ENCODE measurements around the gene TRAF4.
A peak's percentile ranks its signal among the peaks of the same experiment; 100 is the strongest.
"Not testable (repeated sequence)": the region's sequence is repeated elsewhere in the genome, so short reads cannot be mapped to it uniquely, and the experiment has no call there.

Gene TRAF4

DNA sequence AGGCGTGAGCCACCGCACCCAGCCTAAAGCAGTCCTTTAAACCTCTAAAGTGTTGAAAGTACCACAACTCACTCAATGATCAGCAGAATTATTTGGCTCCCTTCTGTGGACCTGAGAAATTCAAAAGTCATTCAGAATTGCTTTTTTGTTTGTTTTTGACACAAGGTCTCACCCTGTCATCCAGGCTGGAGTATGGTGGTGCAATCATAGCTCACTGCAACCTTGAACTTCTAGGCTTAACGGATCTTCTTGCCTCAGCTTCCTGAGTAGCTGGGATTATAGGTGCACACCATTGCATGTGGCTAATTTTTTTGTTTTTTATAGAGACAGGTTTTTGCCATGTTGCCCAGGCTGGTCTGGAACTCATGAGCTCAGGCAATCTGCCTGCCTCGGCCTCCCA, 44.3 kb downstream of the TRAF4 start:
- ChIA-PET CTCF (interaction anchor here (1.3 kb wide), 1 partner anchor 20 kb away, joined by 3 read pairs; no protein-coding TSS in a partner anchor), POLR2A (interaction anchor here (5.0 kb wide), 1 partner anchor 54 kb away, joined by 16 read pairs; the partner anchor contains the start of gene FAM222B)
- TF ChIP-seq L3MBTL2 (conservative IDR thresholded peaks at IDR 0.05) (no peak), FOXM1 (IDR thresholded peaks at IDR 0.05; ENCODE audit: borderline replicate concordance) (no peak), NFRKB (IDR thresholded peaks at IDR 0.05) (no peak), ARNT (IDR thresholded peaks at IDR 0.05) (no peak)
- TF ChIP-seq, protein P1, sequence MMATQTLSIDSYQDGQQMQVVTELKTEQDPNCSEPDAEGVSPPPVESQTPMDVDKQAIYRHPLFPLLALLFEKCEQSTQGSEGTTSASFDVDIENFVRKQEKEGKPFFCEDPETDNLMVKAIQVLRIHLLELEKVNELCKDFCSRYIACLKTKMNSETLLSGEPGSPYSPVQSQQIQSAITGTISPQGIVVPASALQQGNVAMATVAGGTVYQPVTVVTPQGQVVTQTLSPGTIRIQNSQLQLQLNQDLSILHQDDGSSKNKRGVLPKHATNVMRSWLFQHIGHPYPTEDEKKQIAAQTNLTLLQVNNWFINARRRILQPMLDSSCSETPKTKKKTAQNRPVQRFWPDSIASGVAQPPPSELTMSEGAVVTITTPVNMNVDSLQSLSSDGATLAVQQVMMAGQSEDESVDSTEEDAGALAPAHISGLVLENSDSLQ (IDR thresholded peaks at IDR 0.05) = no peak
- no peak for DNase-seq (ENCODE audit: extremely low spot score)

DNA sequence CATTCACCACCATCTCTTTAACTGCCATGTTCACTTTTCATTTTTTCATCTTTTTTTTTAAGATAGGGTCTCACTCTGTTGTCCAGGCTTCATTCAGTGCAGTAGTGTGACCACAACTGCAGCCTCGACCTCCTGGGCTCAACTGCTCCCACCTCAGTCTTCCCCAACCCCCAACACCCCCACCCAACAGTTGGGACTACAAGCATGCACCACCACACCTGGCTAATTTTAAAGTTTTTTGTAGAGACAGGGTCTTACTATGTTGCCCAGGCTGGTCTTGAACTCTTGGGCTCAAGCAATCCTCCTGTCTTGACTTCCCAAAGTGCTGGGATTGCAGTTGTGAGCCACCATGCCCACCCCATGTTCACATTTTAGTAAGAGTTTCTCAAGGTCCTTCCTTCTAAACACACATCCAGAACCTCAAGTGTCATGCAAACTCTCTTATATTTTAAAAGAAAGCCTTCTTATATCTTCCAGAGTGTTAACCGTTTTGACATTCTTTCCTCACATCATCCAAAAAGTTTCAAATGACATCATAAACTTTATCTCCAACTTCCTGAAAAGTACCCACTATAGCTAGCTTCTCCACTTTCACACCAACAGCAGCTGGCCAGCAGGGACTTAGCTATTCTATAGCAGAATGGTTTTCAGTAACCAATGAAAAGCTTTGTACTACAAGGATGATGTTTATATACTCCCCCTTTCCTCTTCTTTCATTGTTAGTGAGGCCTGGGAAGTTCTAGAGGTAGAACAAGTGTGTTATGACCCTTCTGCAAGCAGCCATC, 49.3 kb downstream of the TRAF4 start:
- ChIA-PET POLR2A (no interaction called here), CTCF (interaction anchor here (0.6 to 0.8 kb wide), 3 partner anchors 29 to 401 kb away, joined by 3 to 11 read pairs (median 4); no protein-coding TSS in a partner anchor)
- TF ChIP-seq ELF4 (IDR thresholded peaks at IDR 0.05) = no peak
- 0 out of 2 replicates have a peak, but pooled peaks have one; percentile 28 for TF ChIP-seq ZNF384 (IDR thresholded peaks at IDR 0.05)
- TF ChIP-seq FOXA1 (IDR thresholded peaks at IDR 0.05) = no peak
- TF ChIP-seq FOXM1 (IDR thresholded peaks at IDR 0.05; ENCODE audit: borderline replicate concordance) = no peak
- no peak for TF ChIP-seq SUZ12 (IDR thresholded peaks at IDR 0.05)
- TF ChIP-seq, protein P1 (IDR thresholded peaks at IDR 0.05) = no peak
- peak; percentile 16 for DNase-seq (ENCODE audit: extremely low spot score)

DNA sequence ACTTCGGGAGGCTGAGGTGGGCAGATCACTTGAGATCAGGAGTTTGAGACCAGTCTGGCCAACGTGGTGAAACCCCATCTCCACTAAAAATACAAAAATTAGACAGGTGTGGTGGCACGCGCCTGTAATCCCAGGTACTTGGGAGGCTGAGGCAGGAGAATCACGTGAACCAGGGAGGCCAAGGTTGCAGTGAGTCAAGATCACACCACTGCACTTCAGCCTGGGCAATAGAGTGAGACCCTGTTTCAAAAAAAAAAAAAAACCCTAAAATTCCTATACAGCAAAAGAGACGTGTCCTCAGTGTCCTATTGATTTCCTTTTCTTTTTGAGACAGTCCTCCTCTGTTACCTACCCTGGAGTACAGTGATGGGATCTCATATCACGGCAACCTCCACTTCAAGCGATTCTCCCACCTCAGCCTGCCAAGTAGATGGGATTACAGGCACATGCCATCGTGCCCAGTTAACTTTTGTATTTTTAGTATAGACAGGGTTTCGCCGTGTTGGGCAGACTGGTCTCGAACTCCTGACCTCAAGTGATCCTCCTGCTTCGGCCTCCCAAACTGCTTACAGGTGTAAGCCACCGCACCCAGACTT, 51.1 kb downstream of the TRAF4 start:
- DNase-seq (ENCODE audit: extremely low spot score); CTCF ChIA-PET; POLR2A ChIA-PET: not testable (repeated sequence)

DNA sequence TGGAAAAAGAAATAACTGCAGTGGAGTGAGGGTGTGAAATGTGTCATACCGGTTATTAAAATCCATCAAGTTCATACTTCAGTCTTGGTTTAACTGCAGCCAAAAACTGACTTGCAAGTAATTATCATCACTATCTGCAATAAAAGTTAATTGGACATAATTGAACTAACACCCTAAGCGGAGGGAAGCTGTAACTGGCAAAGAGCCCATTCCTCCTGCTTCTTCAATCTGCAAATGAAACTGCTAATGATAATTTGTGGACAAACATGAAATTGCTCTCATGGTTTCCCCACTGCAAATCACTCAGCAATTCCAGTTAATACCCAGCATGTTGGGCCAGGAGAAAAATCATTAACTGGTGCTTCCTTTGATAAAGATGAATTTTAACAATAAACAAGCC, 52.3 kb downstream of the TRAF4 start:
- no peak for DNase-seq (ENCODE audit: extremely low spot score)
- no peak for TF ChIP-seq BHLHE40 (IDR thresholded peaks at IDR 0.05; ENCODE audit: borderline replicate concordance)
- no peak for TF ChIP-seq NFRKB (IDR thresholded peaks at IDR 0.05)
- TF ChIP-seq ARNT (IDR thresholded peaks at IDR 0.05) = no peak
- no peak for TF ChIP-seq FOXK2 (IDR thresholded peaks at IDR 0.05)
- no peak for TF ChIP-seq SUZ12 (IDR thresholded peaks at IDR 0.05)
- no peak for TF ChIP-seq L3MBTL2 (conservative IDR thresholded peaks at IDR 0.05)
- CTCF ChIA-PET = no interaction called here
- POLR2A ChIA-PET = no interaction called here

Measured in HEK293T (cell line).